ENCODE results near the gene ARSJ.

The ARSJ gene

GRCh38 chr4:113955411-113955810, 24.0 kb downstream of the ARSJ start:
- DNase-seq (ENCODE audit: low spot score) = no peak
- in situ Hi-C loops (cut with MboI; ENCODE audit: low pct_unique_long_range_greater_than_20kb, low sequenced_read_pairs, unreplicated experiment) = loop anchor here (25.0 kb wide), 2 partner anchors 432 to 732 kb away; no protein-coding TSS in a partner anchor
- TF ChIP-seq, protein P1, sequence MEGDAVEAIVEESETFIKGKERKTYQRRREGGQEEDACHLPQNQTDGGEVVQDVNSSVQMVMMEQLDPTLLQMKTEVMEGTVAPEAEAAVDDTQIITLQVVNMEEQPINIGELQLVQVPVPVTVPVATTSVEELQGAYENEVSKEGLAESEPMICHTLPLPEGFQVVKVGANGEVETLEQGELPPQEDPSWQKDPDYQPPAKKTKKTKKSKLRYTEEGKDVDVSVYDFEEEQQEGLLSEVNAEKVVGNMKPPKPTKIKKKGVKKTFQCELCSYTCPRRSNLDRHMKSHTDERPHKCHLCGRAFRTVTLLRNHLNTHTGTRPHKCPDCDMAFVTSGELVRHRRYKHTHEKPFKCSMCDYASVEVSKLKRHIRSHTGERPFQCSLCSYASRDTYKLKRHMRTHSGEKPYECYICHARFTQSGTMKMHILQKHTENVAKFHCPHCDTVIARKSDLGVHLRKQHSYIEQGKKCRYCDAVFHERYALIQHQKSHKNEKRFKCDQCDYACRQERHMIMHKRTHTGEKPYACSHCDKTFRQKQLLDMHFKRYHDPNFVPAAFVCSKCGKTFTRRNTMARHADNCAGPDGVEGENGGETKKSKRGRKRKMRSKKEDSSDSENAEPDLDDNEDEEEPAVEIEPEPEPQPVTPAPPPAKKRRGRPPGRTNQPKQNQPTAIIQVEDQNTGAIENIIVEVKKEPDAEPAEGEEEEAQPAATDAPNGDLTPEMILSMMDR (IDR thresholded peaks at IDR 0.05; ENCODE audit: extremely low read depth, insufficient read depth, missing control alignments) = no peak

GRCh38 chr4:113953888-113954287, 25.6 kb downstream of the ARSJ start:
- in situ Hi-C loops (cut with MboI; ENCODE audit: low pct_unique_long_range_greater_than_20kb, low sequenced_read_pairs, unreplicated experiment) = loop anchor here (25.0 kb wide), 2 partner anchors 433 to 733 kb away; no protein-coding TSS in a partner anchor
- no peak for DNase-seq (ENCODE audit: low spot score)
- TF ChIP-seq, protein P1 (IDR thresholded peaks at IDR 0.05; ENCODE audit: extremely low read depth, insufficient read depth, missing control alignments) = no peak

DNA sequence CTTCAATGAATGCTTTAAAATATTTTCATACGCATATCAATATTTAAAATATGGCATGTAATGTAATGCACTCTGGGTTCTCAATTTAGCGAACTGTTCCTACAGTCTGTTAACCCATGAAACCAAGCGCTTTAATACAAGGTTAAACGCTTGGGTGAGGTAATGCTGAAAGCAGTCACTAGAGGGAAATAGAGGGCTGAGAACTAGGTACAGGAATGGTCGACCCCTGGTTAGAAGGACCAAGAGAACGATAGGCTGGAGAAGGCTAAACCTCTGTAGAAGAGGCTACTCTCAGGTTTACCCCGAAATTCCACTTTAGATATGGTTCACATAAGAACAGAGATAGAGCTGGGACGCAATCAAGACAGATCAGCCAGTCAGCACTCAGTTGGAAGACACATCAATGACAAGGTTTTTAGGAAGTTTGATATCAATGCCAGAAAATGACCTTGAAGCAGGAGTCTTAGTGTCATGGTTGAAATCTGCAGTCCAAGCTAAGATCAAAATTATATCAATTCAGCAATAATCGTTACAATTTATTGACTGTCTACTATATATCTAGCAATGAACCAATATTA, 26.9 kb downstream of the ARSJ start:
- peak; percentile 15 for DNase-seq (ENCODE audit: low spot score)
- in situ Hi-C loops (cut with MboI; ENCODE audit: low pct_unique_long_range_greater_than_20kb, low sequenced_read_pairs, unreplicated experiment) = loop anchor here (25.0 kb wide), 2 partner anchors 435 to 735 kb away; no protein-coding TSS in a partner anchor
- TF ChIP-seq, protein P1 (IDR thresholded peaks at IDR 0.05; ENCODE audit: extremely low read depth, insufficient read depth, missing control alignments) = peak; percentile 74

GRCh38 chr4:113951263-113951662, 28.2 kb downstream of the ARSJ start:
- TF ChIP-seq, protein P1 (IDR thresholded peaks at IDR 0.05; ENCODE audit: extremely low read depth, insufficient read depth, missing control alignments) = no peak
- DNase-seq (ENCODE audit: low spot score) = no peak
- in situ Hi-C loops (cut with MboI; ENCODE audit: low pct_unique_long_range_greater_than_20kb, low sequenced_read_pairs, unreplicated experiment) = loop anchor here (25.0 kb wide), 2 partner anchors 436 to 736 kb away; no protein-coding TSS in a partner anchor

DNA sequence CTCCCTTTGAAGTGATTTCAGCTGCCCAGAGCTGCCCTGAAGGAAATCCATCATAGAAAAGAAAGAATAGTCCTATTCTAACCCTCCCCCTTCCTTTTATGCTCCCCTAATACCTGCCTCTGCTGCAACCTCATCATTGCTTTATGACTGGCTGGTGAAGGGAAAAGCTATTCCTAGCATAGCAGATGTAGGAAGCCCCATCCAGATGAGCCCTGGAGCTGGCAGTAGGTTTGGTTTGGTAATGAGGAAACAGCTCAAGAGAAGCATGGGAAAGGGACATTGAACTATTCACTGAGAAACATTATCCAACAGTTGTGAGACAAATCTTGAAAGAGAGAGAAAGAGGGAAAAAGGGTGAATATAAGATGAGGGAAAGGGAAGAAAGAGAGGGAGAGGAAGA, 29.2 kb downstream of the ARSJ start:
- DNase-seq (ENCODE audit: low spot score) = no peak
- TF ChIP-seq, protein P1 (IDR thresholded peaks at IDR 0.05; ENCODE audit: extremely low read depth, insufficient read depth, missing control alignments) = no peak
- in situ Hi-C loops (cut with MboI; ENCODE audit: low pct_unique_long_range_greater_than_20kb, low sequenced_read_pairs, unreplicated experiment) = loop anchor here (25.0 kb wide), 2 partner anchors 437 to 737 kb away; no protein-coding TSS in a partner anchor

DNA sequence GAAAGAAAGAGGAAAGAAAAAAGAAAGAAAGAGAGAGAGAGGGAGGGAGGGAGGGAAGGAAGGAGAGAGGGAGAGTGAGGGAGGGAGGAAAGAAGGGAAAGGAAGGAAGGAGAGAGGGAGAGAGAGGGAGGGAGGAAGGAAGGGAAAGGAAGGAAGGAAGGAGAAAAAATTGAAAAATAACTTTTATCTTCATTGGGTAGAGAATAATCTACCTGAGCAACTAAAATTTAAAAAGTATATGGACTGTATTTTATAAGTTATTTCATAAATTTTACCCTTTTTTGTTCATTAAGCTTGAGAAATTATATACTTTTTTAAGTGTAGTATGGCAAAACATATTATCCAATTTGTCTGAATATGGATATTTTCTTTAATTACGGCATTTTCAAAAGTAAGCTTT, 32.0 kb downstream of the ARSJ start:
- no peak for DNase-seq (ENCODE audit: low spot score)
- TF ChIP-seq, protein P1 (IDR thresholded peaks at IDR 0.05; ENCODE audit: extremely low read depth, insufficient read depth, missing control alignments) = no peak
- in situ Hi-C loops (cut with MboI; ENCODE audit: low pct_unique_long_range_greater_than_20kb, low sequenced_read_pairs, unreplicated experiment) = no loop called here
